Measurements from ENCODE around the gene ZMAT5. TPM values are rescaled to one million over a fixed set of nuclear protein-coding genes. Genes with fewer than 3 reads are reported as not detected.
A peak's percentile ranks its signal among the peaks of the same experiment; 100 is the strongest.

Gene ZMAT5, protein sequence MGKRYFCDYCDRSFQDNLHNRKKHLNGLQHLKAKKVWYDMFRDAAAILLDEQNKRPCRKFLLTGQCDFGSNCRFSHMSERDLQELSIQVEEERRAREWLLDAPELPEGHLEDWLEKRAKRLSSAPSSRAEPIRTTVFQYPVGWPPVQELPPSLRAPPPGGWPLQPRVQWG
- 21.6 TPM for total RNA-seq
- long read RNA-seq, transcript ZMAT5-201 (6 exons, 899 nt) = major isoform, 6 of 25 reads
- long read RNA-seq, partial matches to known transcripts = 2 of 25 reads
- long read RNA-seq, other reads (novel, unspliced or antisense) = 17 of 25 reads

DNA sequence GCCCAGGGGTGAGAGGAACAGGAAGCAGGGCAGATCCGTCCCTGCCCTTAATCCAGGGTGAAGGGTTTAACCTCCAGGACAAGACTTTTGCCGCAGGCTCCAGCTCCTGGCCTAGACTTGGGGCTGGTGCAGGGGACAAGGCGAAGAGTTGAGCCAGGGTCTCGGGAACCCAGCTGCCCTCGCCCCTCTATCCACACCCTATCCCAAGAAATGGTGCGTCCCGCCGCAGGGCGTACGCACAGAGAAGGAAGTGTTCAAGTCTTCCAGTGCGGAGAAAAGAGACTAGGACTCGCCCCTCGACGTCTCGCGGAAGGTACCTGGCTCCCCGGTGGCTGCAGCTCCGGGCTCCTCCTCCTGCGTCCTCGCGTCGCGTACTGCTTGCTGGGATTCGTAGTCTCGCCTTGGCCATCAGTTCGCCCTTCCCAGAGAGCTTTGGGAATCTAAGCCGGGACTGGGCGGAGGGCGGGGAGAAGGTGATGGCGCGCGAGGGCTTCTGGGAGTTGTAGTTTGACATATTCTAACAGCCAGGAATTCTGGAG lies at the start of gene ZMAT5:
ZMAT5 (minus strand) TSS at position 376 of the 539 bp plus-strand sequence. CDS start 18,463 bp downstream, outside the sequence.
- intact Hi-C loops (cut with micrococcal nuclease) = loop anchor here (5.0 kb wide), 1 partner anchor 71 kb away; the partner anchor contains the start of gene ASCC2
- DNase-seq (peak; percentile 95), ATAC-seq (peak; percentile 98)

DNA sequence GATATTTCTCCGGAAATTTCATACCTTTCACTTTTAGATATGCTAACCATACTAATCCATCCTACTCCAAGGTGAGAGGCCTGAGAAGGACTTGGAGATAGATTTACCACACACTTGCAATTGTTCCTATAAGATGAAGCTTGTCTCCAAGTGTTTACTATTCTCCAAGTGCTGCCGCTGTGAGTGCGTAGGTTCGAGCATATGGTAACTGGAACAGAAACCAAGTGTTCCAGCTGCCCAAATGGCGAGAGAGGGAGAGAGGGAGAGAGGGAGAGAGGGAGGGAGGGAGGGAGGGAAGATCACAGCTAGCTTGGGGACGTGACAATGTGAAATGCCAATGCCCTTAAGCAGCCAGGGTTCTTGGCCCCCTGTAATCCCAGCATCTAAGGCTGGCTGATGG lies 49.7 kb upstream of the ZMAT5 start:
- peak; percentile 3 for ATAC-seq
- no peak for DNase-seq
- intact Hi-C loops (cut with micrococcal nuclease) = no loop called here

DNA sequence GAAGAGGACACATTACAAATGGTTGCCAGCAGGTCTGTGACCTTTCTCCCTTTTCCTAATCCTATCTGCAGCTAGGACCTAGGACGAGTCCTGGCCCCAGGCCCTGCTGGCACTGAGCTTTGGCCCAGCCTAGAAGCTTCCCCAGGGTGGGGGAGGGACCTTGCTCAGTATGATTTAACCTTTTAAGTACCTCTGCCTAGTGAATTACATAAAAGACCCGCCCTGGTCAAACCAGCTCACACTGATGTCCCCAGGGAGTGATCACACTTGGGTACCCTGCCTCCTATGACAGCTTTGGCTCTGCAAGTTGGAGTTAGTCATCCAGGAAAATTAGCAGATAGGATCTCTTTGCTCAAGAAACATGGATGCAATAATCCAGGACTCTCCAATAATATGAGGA lies 49.3 kb upstream of the ZMAT5 start:
- DNase-seq (peak; percentile 86), ATAC-seq (peak; percentile 85)
- intact Hi-C loops (cut with micrococcal nuclease) = no loop called here

DNA sequence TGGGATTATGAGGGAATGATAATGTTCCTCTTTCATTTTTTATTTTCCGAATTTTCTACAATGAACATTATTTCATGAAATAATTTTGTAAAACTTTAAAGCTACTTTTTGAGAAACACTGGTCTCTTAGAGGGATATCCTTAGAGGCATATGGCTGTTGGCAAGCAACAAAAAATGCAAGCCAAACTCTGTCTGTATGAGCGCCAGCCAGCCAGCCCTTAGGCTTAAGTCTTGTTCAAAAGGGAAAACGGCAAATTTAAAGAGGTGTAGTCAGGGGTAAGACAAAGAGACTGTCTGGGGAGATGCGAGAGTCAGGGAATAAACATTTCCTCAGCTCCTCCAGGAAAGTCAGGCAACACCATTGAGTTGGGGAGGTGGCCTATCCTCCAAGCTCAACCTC lies 48.8 kb upstream of the ZMAT5 start:
- DNase-seq (no peak), ATAC-seq (peak; percentile 47)
- intact Hi-C loops (cut with micrococcal nuclease) = no loop called here

DNA sequence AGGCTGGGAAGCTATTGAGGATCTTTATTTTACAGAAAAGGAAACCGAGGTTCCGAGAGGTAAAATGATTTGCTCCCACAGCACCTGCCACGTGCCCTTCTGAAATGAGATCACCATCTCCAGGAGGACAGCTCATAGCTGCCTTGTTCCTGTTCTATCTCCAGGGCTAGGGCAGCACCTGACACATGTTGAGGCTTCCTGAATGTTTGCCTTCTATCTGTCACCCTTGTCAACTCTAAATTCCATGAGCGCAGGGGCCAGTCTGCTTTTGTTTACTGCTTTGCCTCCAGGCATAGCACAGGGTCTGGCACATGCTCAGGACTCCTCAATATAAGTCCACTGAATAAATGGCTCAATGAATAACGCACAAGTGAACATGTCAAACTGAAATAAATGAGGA lies 47.2 kb upstream of the ZMAT5 start:
- ATAC-seq (no peak), DNase-seq (no peak)
- intact Hi-C loops (cut with micrococcal nuclease) = no loop called here

DNA sequence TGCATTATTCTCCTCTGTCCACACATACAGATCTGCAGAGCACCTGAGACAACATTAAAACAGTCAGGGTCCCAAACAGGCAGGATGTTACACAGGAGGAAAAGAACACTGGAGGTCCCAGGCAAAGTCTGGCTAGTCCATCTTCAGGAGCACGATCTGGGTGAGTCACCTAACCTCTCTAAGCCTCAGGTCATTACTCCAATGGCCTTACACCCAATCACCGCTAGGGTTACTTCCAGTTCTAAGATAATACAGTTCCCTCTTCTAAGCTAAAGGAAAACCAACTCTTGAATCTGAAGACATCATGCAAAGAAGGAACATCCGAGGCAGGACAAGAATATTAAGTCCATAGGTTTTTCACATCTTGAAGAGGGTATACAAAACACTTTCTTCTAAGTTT lies 46.8 kb upstream of the ZMAT5 start:
- intact Hi-C loops (cut with micrococcal nuclease) = no loop called here
- no peak for DNase-seq
- ATAC-seq = no peak

DNA sequence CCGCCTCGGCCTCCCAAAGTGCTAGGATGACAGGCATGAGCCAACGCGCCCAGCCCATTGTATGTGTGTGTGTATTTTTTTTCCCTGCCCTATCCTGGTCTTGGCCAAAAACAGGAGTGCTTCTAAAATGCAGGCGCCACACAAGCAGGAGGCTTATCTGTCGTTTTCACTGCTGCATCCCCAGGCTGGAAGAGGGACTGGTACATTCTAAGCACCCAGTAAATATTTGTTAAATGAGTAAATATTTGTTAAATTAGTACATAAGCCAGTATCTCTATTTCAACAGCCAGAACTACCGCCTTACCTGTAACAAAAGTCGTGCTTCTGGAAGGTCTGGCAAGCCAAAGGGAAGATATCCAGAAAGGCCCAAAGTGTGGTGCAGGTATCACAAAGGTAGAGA lies 46.3 kb upstream of the ZMAT5 start:
- ATAC-seq (no peak), DNase-seq (no peak)
- intact Hi-C loops (cut with micrococcal nuclease) = no loop called here

DNA sequence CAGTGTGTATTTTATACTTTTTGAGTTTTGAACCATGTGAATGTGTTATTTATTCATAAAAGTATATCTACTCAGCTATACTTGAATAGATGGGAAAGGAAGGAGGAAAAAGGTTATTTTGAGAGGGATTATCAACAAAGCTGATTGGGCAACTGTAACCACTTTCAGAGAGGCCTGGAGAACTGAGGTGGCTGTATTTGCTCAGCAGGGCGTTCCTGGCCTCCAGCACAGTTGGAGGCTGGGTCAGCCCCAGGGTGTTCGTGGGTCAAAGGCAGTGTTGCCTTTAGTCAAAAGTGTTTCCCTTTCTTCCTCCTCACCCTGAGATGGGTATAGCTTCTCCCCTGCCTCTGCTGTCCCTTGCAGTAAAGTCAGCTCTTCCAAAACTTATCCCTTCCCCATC lies 44.6 kb upstream of the ZMAT5 start:
- intact Hi-C loops (cut with micrococcal nuclease) = no loop called here
- DNase-seq (no peak), ATAC-seq (no peak)

DNA sequence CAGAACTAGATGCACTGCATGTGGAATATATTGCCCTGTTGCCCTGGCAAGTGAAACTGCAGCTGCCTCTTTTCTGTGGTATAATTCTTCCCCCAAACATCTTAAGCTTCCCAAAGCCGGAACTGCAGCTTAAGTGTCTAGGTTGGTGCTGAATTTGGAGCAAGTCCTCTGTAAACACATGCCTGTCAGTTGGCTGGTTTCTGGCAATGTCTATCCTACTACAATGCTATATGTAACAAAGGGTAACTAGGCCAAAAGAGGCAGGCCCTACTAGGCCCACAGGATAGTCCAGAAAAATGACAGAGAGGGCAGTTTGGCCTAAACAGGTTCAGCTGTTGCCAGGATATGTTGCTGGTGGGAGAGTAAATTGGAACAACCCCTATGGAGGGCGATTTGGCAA lies 43.4 kb upstream of the ZMAT5 start:
- no peak for DNase-seq
- ATAC-seq = no peak
- intact Hi-C loops (cut with micrococcal nuclease) = no loop called here

DNA sequence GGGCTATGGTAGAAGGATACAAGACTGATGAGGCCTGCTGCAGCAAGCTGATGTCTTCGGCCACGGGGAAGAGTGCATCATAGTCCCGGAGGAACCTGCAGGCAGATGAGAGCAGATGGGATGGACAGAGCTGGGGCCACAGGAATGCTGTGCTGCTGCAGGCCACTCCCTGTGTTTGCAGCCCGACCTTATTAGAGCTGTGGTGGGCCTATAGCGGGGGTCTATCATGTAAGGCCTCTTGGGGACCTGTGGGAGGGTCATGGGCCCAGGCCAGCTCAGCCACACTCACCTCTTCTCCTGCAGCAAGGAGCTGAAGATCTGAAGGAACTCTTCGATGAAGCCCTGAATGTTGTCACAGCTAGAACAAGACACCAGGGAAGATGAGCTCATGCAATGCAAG lies 39.4 kb upstream of the ZMAT5 start:
- no peak for DNase-seq
- intact Hi-C loops (cut with micrococcal nuclease) = no loop called here
- ATAC-seq = no peak

DNA sequence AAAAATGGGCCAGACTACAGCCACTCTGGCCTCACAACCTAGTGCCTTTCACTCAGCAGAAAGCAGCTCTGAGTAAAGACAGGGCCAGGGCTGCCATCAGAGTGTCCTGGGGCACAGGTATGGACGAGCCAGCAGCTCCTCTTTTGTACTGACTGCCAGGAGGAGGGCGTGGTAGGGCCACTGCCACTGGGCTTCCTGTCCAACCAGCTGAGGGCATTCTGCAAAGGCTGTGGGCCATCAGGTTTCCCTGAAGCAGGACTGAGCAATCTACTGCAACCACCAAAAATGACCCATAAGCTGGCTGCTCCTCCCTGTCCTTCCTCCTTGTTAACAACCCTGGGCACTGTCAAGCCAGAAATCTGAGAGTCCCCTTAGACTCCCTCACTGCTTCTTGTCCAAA lies 38.2 kb upstream of the ZMAT5 start:
- ATAC-seq = no peak
- intact Hi-C loops (cut with micrococcal nuclease) = no loop called here

DNA sequence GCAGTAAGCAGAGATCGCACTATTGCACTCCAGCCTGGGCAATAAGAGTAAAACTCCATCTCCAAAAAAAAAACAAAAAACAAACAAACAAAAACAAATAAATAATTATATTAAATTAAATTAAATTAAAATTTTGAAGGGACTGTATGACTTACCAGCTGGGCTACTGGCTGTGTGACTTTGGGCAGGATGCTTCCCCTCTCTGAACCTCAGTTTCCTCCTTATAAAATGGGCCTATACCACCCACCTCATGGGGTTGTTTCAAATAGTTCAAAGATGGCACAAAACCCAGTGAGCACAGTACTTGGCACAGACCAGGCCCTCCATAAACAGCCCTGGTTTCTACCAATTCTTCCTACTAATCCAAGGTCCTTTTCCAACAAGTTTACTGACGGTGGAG lies 36.4 kb upstream of the ZMAT5 start:
- DNase-seq = no peak
- intact Hi-C loops (cut with micrococcal nuclease) = no loop called here
- no peak for ATAC-seq

More for the DNA sequence above, 38.2 kb upstream of the ZMAT5 start:
- no peak for DNase-seq

DNA sequence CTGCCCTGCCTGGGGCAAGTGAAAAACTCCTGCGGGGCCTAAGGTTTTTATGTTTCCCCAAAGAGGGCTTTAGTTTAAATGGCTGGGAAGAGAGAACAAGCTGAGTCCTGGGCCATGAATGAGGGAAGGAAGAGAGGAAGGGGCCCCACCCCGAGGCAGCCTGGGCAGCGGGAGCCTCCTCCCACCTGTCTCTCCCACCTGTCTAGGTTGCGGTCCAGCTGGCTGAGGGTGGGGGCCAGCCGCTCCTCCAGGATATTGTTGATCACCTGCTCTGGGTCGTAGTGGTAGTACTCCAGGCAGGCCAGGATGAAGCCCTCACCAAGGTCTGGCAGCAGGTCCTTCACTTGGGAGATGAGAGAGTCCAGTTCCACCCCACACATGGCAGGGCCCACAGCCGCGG lies 35.0 kb upstream of the ZMAT5 start:
- ATAC-seq (no peak), DNase-seq (no peak)
- intact Hi-C loops (cut with micrococcal nuclease) = no loop called here

DNA sequence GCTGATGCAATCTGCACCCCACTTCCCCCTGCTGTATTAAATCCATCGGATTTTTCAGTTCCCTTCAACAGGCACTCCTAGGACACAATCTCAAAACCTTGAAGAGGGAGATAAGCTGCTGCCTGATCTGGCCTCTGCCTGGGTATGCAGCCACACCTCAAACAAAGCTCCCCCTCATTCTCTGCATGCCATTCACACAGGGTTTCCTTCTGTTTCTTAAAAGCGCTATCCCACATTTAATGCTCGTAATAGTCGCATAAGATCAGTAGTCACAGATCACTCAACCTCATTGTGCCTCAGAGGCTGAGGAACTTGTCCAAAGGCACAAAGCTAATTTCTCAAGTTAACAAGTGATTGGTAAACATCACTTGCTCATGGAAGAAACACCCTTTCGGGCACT lies 34.3 kb upstream of the ZMAT5 start:
- DNase-seq (no peak), ATAC-seq (no peak)
- intact Hi-C loops (cut with micrococcal nuclease) = no loop called here

DNA sequence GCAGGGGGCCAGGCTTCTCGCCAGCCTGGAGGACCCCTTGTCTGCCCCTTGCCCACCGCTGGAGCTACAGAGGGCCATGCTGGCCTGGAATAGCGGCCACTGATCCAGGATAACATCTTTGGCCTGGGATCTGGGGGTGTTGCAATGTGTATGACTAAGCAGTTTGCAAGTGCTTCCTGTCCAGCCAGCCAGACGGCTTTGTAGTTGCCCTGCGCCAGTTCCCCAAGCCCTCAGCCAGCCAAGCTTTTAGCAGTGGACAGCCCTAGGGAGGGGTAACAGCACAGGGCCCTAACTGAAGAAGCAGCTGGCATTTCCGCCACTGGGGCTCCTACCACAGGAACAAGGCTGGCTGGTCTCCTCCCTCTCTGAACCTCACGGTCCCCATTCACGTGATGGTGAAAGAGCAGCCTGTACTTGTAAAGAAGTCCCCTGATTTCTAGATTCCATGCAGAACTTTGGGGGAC lies 32.4 kb upstream of the ZMAT5 start:
- intact Hi-C loops (cut with micrococcal nuclease) = no loop called here
- ATAC-seq (peak; percentile 97), DNase-seq (peak; percentile 90)

DNA sequence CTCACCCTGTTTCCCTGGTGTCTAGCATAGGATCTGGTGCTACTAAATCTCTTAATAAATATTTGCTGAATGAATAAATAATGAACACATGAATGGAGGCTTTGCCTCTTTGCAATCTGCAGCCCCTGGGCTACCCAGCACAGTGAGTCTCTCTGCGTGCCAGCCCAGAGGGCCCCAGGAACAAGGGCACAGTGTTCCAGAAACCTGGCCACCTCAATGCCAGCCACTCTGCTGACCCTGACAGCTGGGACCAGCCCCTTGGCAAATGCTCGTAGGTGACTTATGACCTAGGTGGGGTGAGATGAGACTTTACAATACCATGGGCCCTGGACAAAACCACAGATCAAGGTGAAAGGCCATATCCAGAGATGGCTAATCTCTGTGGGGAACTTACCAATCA lies 32.0 kb upstream of the ZMAT5 start:
- peak; percentile 53 for DNase-seq
- ATAC-seq = peak; percentile 70

DNA sequence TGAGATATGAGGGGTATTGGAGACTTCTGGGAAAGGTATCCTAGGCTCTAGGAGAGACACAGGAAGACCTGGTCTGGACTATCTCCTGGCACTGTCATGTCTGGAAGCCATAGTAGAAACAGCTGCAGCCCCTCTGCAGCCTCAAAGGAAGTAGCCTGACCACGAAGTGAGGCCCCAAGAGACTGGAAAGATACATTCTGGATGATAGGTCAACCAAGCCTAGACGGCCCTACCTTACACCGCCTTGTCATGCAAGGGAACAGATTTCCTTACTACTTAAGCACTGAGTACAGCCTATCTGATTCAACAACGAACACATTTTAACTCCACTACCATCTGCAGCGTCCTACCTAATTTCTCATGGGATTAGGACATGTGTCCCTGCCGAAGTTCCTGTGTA lies 31.5 kb upstream of the ZMAT5 start:
- intact Hi-C loops (cut with micrococcal nuclease) = no loop called here
- DNase-seq = no peak

More for the DNA sequence above, 32.0 kb upstream of the ZMAT5 start:
- intact Hi-C loops (cut with micrococcal nuclease) = no loop called here

DNA sequence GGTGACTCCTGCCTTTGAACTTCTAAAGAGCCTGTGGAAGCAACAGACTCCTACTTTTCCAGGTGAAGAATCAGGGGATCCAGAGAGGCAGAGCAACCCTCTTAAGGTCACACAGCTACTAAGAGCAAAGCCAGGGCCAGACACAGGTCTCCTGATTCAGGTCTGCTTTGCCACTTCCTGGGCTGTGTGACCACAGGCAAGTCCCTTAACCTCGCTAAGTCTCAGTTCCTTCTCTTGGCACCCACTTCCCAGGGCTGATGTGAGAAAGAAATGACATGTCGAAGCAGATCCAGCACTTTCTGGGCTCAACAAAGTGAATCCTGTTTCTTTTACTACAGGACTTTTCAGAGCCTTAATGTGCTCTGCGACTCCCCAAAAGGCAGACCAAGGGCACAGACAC lies 30.5 kb upstream of the ZMAT5 start:
- intact Hi-C loops (cut with micrococcal nuclease) = no loop called here
- DNase-seq = no peak
- ATAC-seq = no peak

More for the DNA sequence above, 31.5 kb upstream of the ZMAT5 start:
- ATAC-seq = peak; percentile 1

DNA sequence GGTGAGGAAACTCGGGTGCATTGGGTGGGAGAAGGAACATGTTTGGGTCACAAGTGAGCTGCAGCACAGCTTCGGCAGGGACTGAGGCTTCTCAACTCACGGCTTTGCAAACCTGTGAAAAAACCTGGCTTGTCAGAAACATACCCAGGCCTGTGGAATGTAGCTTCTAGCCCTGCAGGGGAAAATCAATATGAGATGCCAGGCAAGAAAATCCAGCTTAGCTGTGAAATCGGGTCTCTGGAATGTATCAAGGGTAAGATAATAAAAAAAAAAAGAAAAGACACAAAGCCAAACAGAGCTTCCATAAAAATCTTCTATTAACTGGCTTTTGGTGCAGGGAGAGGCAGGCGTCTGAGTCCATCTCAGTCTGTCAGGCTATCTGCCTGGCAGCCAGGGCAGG lies 28.9 kb upstream of the ZMAT5 start:
- intact Hi-C loops (cut with micrococcal nuclease) = no loop called here
- DNase-seq (no peak), ATAC-seq (no peak)

DNA sequence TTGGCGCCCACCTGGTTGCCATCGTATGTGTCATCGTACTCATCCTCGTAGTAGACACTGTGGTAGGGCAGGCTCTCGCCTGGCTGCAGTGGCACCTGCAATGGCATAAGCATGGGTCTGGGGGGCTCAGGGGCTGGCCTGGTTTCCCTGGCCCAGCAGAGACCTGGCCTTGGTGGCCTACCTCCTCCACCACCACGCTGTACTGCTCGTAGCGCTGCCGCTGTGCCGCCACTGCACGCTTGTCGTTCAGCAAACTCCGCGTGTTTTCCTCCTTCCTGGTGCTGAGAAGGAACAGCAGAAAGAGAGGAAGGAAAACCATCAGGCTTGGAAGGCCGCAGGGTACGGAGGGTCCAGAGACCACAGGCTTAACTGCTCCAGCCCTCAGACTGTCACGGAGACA lies 26.6 kb upstream of the ZMAT5 start:
- intact Hi-C loops (cut with micrococcal nuclease) = no loop called here
- ATAC-seq (no peak), DNase-seq (no peak)

DNA sequence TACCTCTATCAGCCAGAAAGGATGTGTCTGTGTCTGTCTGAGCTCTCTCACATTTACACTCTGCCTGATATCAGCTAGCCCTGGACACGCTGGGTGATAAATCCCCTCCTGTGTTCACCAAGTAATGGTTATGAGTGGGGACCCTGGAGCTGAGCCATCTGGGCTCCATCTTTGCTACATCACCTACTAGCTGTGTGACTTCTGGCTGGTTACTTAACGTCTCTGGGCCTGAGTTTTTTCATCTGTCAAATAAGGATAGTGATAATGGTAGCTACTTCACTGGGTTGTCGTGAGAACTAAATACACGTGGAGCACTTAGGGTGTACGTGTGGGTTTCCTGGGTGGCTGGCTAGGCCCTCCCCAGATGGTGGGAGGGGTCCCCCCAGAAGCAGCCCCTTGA lies 23.3 kb upstream of the ZMAT5 start:
- ATAC-seq = no peak
- DNase-seq = no peak
- intact Hi-C loops (cut with micrococcal nuclease) = no loop called here
